Thymus (tissue), 11 donors: ENCODE data around the gene DTNBP1. TPM values are rescaled to one million over a fixed set of nuclear protein-coding genes. Genes with fewer than 3 reads are reported as not detected.
A peak's percentile ranks its signal among the peaks of the same experiment; 100 is the strongest.

Source experiments
- DNase-seq, 9 donors: peaks; one replicate each; pipeline ENCODE4 v3.0.0-alpha.2; 2013; ENCODE audit warnings: low spot score in 9 of 9, low read depth in 6 of 9, missing footprints in 1 of 9
- H3K27ac ChIP-seq, 2 donors: one replicate each; pipeline ENCODE4 v1.5.1; 2013; ENCODE audit warnings: control low read depth in 1 of 2, low read depth in 1 of 2, low read length in 1 of 2, mild to moderate bottlenecking in 1 of 2, moderate library complexity in 1 of 2
- H3K27me3 ChIP-seq, 2 donors: one replicate each; pipeline ENCODE4 v1.5.1; 2013; ENCODE audit warnings: low read length in 1 of 2; ENCODE audit not compliant: control insufficient read depth in 2 of 2, insufficient read depth in 1 of 2
- H3K36me3 ChIP-seq, 2 donors: one replicate each; pipeline ENCODE4 v1.5.1; 2013; ENCODE audit warnings: low read length in 1 of 2, mild to moderate bottlenecking in 1 of 2, moderate library complexity in 1 of 2; ENCODE audit not compliant: control insufficient read depth in 2 of 2, insufficient read depth in 2 of 2
- H3K4me1 ChIP-seq, 2 donors: one replicate each; pipeline ENCODE4 v1.5.1; 2013; ENCODE audit warnings: low read length in 2 of 2; ENCODE audit not compliant: control insufficient read depth in 2 of 2, insufficient read depth in 2 of 2
- H3K4me3 ChIP-seq, 2 donors: one replicate each; pipeline ENCODE4 v1.5.1; 2013; ENCODE audit warnings: low read length in 2 of 2, control low read depth in 1 of 2, mild to moderate bottlenecking in 1 of 2
- H3K9me3 ChIP-seq, 2 donors: one replicate each; pipeline ENCODE4 v1.5.1; 2013; ENCODE audit warnings: low read length in 1 of 2, mild to moderate bottlenecking in 1 of 2; ENCODE audit not compliant: control insufficient read depth in 2 of 2, insufficient read depth in 1 of 2
- WGBS: extraction: QIAGEN DNeasy Blood & Tissue Kit; methylation state at CpG from one replicate; pipeline ENCODE4 v1.1.7; 2013; 5-methylcytosine and 5-hydroxymethylcytosine counted together
- polyA plus RNA-seq: library from polyadenylated mRNA; stranded (reverse); fragments of 200-250 nt; gene quantifications from one replicate; pipeline ENCODE4 v1.2.3, GENCODE V29; 2013
- total RNA-seq: library from RNA; stranded (reverse); fragments of 120-200 nt; gene quantifications from one replicate; pipeline ENCODE4 v1.2.4, GENCODE V29; 2013
- donor health status: healthy.

DTNBP1 gene
- total and polyA plus RNA-seq, 2 donors, result 8.0 to 29.7 TPM

GRCh38 chr6:15499125-15499524 lies 163.7 kb downstream of the DTNBP1 start:
- H3K36me3 ChIP-seq, result peaks cover 83 to 91% of the 10 kb centered on the region in 2 donors
- WGBS, result 98% methylated on average over 12 of the region's 12 CpGs

GRCh38 chr6:15498640-15499039 lies 164.2 kb downstream of the DTNBP1 start:
- WGBS, result 96% methylated on average over 12 of the region's 12 CpGs
- peaks cover 81 to 91% of the 10 kb centered on the region in 2 donors for H3K36me3 ChIP-seq

More at GRCh38 chr6:15499125-15499524, 163.7 kb downstream of the DTNBP1 start:
- Histone ChIP-seq H3K27ac (no peak overlapping the region), H3K4me3 (no peak overlapping the region), H3K4me1 (peaks cover 0 to 9% of the 10 kb centered on the region in 2 donors), H3K9me3 (no peaks in the 10 kb centered on the region), H3K27me3 (no peaks in the 10 kb centered on the region)
- no peak for DNase-seq

GRCh38 chr6:15496345-15497131 lies 166.3 kb downstream of the DTNBP1 start:
- DNase-seq, result no peak
- Histone ChIP-seq H3K36me3 (peaks cover 65 to 84% of the 10 kb centered on the region in 2 donors), H3K4me3 (no peak overlapping the region), H3K27ac (no peak overlapping the region), H3K4me1 (peaks cover 5 to 16% of the 10 kb centered on the region in 2 donors), H3K27me3 (no peaks in the 10 kb centered on the region), H3K9me3 (no peaks in the 10 kb centered on the region)
- 98% methylated on average over 60 of the region's 60 CpGs for whole genome bisulfite sequencing

More at GRCh38 chr6:15498640-15499039, 164.2 kb downstream of the DTNBP1 start:
- no peak for DNase-seq
- Histone ChIP-seq H3K27ac (no peak overlapping the region), H3K27me3 (no peaks in the 10 kb centered on the region), H3K4me1 (peaks cover 0 to 6% of the 10 kb centered on the region in 2 donors), H3K9me3 (no peaks in the 10 kb centered on the region), H3K4me3 (no peak overlapping the region)

- peaks cover 12 to 22% of the 10 kb centered on the region in 2 donors for H3K4me1 ChIP-seq
- no peak overlapping the region for H3K4me3 ChIP-seq
- H3K27ac ChIP-seq, result no peak overlapping the region
- H3K9me3 ChIP-seq, result no peaks in the 10 kb centered on the region
- 96% methylated on average over 10 of the region's 10 CpGs for WGBS
- DNase-seq, result no peak
- H3K36me3 ChIP-seq, result peaks cover 54 to 76% of the 10 kb centered on the region in 2 donors
- no peaks in the 10 kb centered on the region for H3K27me3 ChIP-seq
These were observed 167.4 kb downstream of the DTNBP1 start for GRCh38 chr6:15495375-15495901.

- 97% methylated on average over 9 of the region's 9 CpGs for WGBS
- no peaks in the 10 kb centered on the region for H3K27me3 ChIP-seq
- H3K27ac ChIP-seq, result no peak overlapping the region
- H3K9me3 ChIP-seq, result no peaks in the 10 kb centered on the region
- H3K4me3 ChIP-seq, result no peak overlapping the region
- H3K36me3 ChIP-seq, result peaks cover 51 to 67% of the 10 kb centered on the region in 2 donors
- no peak for DNase-seq
- H3K4me1 ChIP-seq, result peaks cover 20 to 34% of the 10 kb centered on the region in 2 donors
These were observed 169.2 kb downstream of the DTNBP1 start for GRCh38 chr6:15493437-15494168.

- DNase-seq, result no peak
- Histone ChIP-seq H3K4me1 (peaks cover 20 to 32% of the 10 kb centered on the region in 2 donors), H3K36me3 (peaks cover 52 to 69% of the 10 kb centered on the region in 2 donors), H3K27ac (no peak overlapping the region), H3K4me3 (no peak overlapping the region), H3K9me3 (no peaks in the 10 kb centered on the region), H3K27me3 (no peaks in the 10 kb centered on the region)
- 89% methylated on average over 5 of the region's 5 CpGs for WGBS
These were observed 170.9 kb downstream of the DTNBP1 start for GRCh38 chr6:15491986-15492269.

GRCh38 chr6:15491255-15491985 lies 171.4 kb downstream of the DTNBP1 start:
- no peak overlapping the region for H3K4me3 ChIP-seq
- no peaks in the 10 kb centered on the region for H3K27me3 ChIP-seq
- 33% methylated on average over 9 of the region's 9 CpGs for WGBS
- peak overlapping the region in 1 of 2 donors; percentile 23 for H3K27ac ChIP-seq
- DNase-seq, result peak; percentile 32 to 85 (median 69)
- H3K4me1 ChIP-seq, result peaks cover 20 to 32% of the 10 kb centered on the region in 2 donors
- H3K9me3 ChIP-seq, result no peaks in the 10 kb centered on the region
- peaks cover 50 to 66% of the 10 kb centered on the region in 2 donors for H3K36me3 ChIP-seq

- DNase-seq, result peak in 2 of 9 donors; percentile 23 to 48
- Histone ChIP-seq H3K4me1 (peaks cover 20 to 32% of the 10 kb centered on the region in 2 donors), H3K27me3 (no peaks in the 10 kb centered on the region), H3K27ac (no peak overlapping the region), H3K9me3 (no peaks in the 10 kb centered on the region), H3K4me3 (no peak overlapping the region), H3K36me3 (peaks cover 41 to 56% of the 10 kb centered on the region in 2 donors)
- WGBS, result 45% methylated on average over 11 of the region's 11 CpGs
These were observed 172.4 kb downstream of the DTNBP1 start for GRCh38 chr6:15490242-15491100.
